GM12878 (cell line): ENCODE results near the gene SAPCD2. TPM values are rescaled to one million over a fixed set of nuclear protein-coding genes. Genes with fewer than 3 reads are reported as not detected.

Source experiments
- ATAC-seq: fragments of 200-7000 bp; cut with Tn5 transposase; 3 replicates; pipeline ENCODE4 v1.9.1; 2020; ENCODE audit warnings: mild to moderate bottlenecking, moderate library complexity
- BruUV-seq: library from RNA; stranded (reverse); fragments of 400-500 nt; replicated peaks from 2 replicates; lab custom pipeline; 2021; lab: Mats Ljungman, UMichigan
- CTCF ChIA-PET: fragments of 300-600 bp; sonication (Branson Sonifier 250); formaldehyde crosslinking; extraction: SDS; loops from one replicate; lab custom pipeline; 2021; ENCODE audit warnings: inconsistent platforms; lab: Yijun Ruan, JAX
- POLR2A ChIA-PET: fragments of 350-600 bp; formaldehyde crosslinking; extraction: SDS; loops from one replicate; lab custom pipeline; 2021; ENCODE audit warnings: inconsistent platforms; lab: Charles Lee
- RAD21 ChIA-PET: fragments of 300-600 bp; sonication (Branson Sonifier 250); formaldehyde crosslinking; loops from one replicate; lab custom pipeline; 2023; ENCODE audit warnings: antibody characterized with exemption; ENCODE audit not compliant: unreplicated experiment; lab: Charles Lee
- SMC1A ChIA-PET: fragments of 300-600 bp; sonication (Branson Sonifier 250); formaldehyde crosslinking; loops from one replicate; lab custom pipeline; 2023; ENCODE audit not compliant: unreplicated experiment, uncharacterized antibody; lab: Charles Lee
- DNase-seq: peaks from one replicate; pipeline ENCODE4 v3.0.0-alpha.2; 2011; ENCODE audit warnings: low read depth, low spot score
- FAIRE-seq: peaks from 3 replicates; lab custom pipeline; 2011; peaks lifted over from hg19 to GRCh38; lab: Jason Lieb, UNC
- H2AFZ ChIP-seq: 2 replicates; pipeline ENCODE4 v1.6.0; 2011; ENCODE audit warnings: low read depth, low read length, control low read depth; ENCODE audit not compliant: control insufficient read depth
- H3K27ac ChIP-seq: 2 replicates; pipeline ENCODE4 v1.5.1; 2011; ENCODE audit warnings: control low read depth; ENCODE audit not compliant: control insufficient read depth, insufficient read depth
- H3K27me3 ChIP-seq, 2 experiments: replicated peaks in 1 of 2; 2 replicates each; pipeline versions ENCODE4 v1.6.0 to v1.6.1; 2011; ENCODE audit warnings: low read length in 1 of 2; ENCODE audit not compliant: control insufficient read depth in 2 of 2, insufficient read depth in 2 of 2
- H3K36me3 ChIP-seq, 2 experiments: 2 replicates each; pipeline ENCODE4 v1.5.1; 2011; ENCODE audit warnings: low read length in 1 of 2; ENCODE audit not compliant: control insufficient read depth in 2 of 2, insufficient read depth in 2 of 2
- H3K4me1 ChIP-seq: 2 replicates; pipeline ENCODE4 v1.6.1; 2011; ENCODE audit warnings: mild to moderate bottlenecking, low read length, moderate library complexity, mixed read lengths; ENCODE audit not compliant: control insufficient read depth, insufficient read depth
- H3K4me2 ChIP-seq: 2 replicates; pipeline ENCODE4 v1.6.0; 2011; ENCODE audit warnings: control low read depth; ENCODE audit not compliant: control insufficient read depth, insufficient read depth
- H3K4me3 ChIP-seq: fragments of 200-600 bp; sonication (generic); 2 replicates; pipeline ENCODE4 v1.5.1; 2016
- H3K79me2 ChIP-seq: 2 replicates; pipeline ENCODE4 v1.6.0; 2011; ENCODE audit warnings: low read length; ENCODE audit not compliant: control insufficient read depth, insufficient read depth
- H3K9ac ChIP-seq: 2 replicates; pipeline ENCODE4 v1.8.0; 2011; ENCODE audit warnings: low read length, control low read depth, mixed read lengths; ENCODE audit not compliant: control insufficient read depth, insufficient read depth
- H3K9me3 ChIP-seq: replicated peaks from 3 replicates; pipeline ENCODE4 v1.5.1; 2011; ENCODE audit warnings: mild to moderate bottlenecking, low read length; ENCODE audit not compliant: control insufficient read depth, insufficient read depth
- H4K20me1 ChIP-seq: 2 replicates; pipeline ENCODE4 v1.6.0; 2011; ENCODE audit not compliant: control insufficient read depth, insufficient read depth
- BHLHE40 ChIP-seq, 2 experiments: fragments of 450-650 bp in 1 of 2; IDR thresholded peaks; 2 replicates each; pipeline ENCODE4 v1.6.1; 2011 to 2017; ENCODE audit warnings: low read depth in 2 of 2, borderline replicate concordance in 1 of 2, improper control_type of control experiment in 1 of 2, low read length in 1 of 2, mild to moderate bottlenecking in 1 of 2
- CBX5 ChIP-seq: sonication (generic); IDR thresholded peaks from 2 replicates; pipeline ENCODE4 v1.6.1; 2016; ENCODE audit warnings: low read depth, moderate library complexity, mild to moderate bottlenecking, inconsistent platforms
- CEBPB ChIP-seq, 2 experiments: fragments of 150-350 bp in 1 of 2; IDR thresholded peaks; 2 replicates each; pipeline ENCODE4 v1.6.1; 2012 to 2014; ENCODE audit warnings: low read depth in 2 of 2, low read length in 2 of 2, borderline replicate concordance in 1 of 2, inconsistent platforms in 1 of 2
- CHD2 ChIP-seq: IDR thresholded peaks from 2 replicates; pipeline ENCODE4 v1.6.1; 2011; ENCODE audit warnings: low read depth, low read length, improper control_type of control experiment, borderline replicate concordance
- CREB1 ChIP-seq: IDR thresholded peaks from 2 replicates; pipeline ENCODE4 v1.6.1; 2012; ENCODE audit warnings: low read depth, mild to moderate bottlenecking, inconsistent platforms
- CREM ChIP-seq: IDR thresholded peaks from 2 replicates; pipeline ENCODE4 v1.6.1; 2014; ENCODE audit warnings: antibody characterized with exemption, low read depth
- ELK1 ChIP-seq: IDR thresholded peaks from 2 replicates; pipeline ENCODE4 v1.6.1; 2012; ENCODE audit warnings: low read depth, low read length, improper control_type of control experiment
- GABPA ChIP-seq: IDR thresholded peaks from 2 replicates; pipeline ENCODE4 v1.6.1; 2014; ENCODE audit warnings: antibody characterized with exemption, low read depth, mild to moderate bottlenecking, inconsistent platforms
- HDAC2 ChIP-seq: fragments of 200-600 bp; sonication (generic); IDR thresholded peaks from 2 replicates; pipeline ENCODE4 v1.6.1; 2017
- HDGF ChIP-seq: fragments of 450-650 bp; IDR thresholded peaks from 2 replicates; pipeline ENCODE4 v1.6.1; 2016; ENCODE audit warnings: antibody characterized with exemption
- HSF1 ChIP-seq: fragments of 150-350 bp; IDR thresholded peaks from 2 replicates; pipeline ENCODE4 v1.6.1; 2014; ENCODE audit warnings: mild to moderate bottlenecking, low read depth, low read length
- IRF4 ChIP-seq: IDR thresholded peaks from 2 replicates; pipeline ENCODE4 v1.6.1; 2011; ENCODE audit warnings: low read depth, low read length
- JUNB ChIP-seq: IDR thresholded peaks from 2 replicates; pipeline ENCODE4 v1.6.1; 2016; ENCODE audit warnings: antibody characterized with exemption, mild to moderate bottlenecking
- JUND ChIP-seq: IDR thresholded peaks from 2 replicates; pipeline ENCODE4 v1.6.1; 2012; ENCODE audit warnings: low read depth, mild to moderate bottlenecking, low read length, improper control_type of control experiment, moderate library complexity
- LARP7 ChIP-seq: fragments of 450-650 bp; IDR thresholded peaks from 2 replicates; pipeline ENCODE4 v1.6.1; 2017; ENCODE audit warnings: mild to moderate bottlenecking
- MTA2 ChIP-seq: fragments of 450-650 bp; IDR thresholded peaks from 2 replicates; pipeline ENCODE4 v1.6.1; 2016; ENCODE audit warnings: low read depth, mild to moderate bottlenecking, moderate library complexity
- NFYB ChIP-seq: IDR thresholded peaks from 2 replicates; pipeline ENCODE4 v1.6.1; 2011; ENCODE audit warnings: low read depth, mild to moderate bottlenecking, low read length, improper control_type of control experiment, moderate library complexity; ENCODE audit not compliant: insufficient read depth
- PAX5 ChIP-seq: IDR thresholded peaks from 2 replicates; pipeline ENCODE4 v1.6.1; 2011; ENCODE audit warnings: low read depth, low read length, borderline replicate concordance
- SMC3 ChIP-seq: IDR thresholded peaks from 2 replicates; pipeline ENCODE4 v1.6.1; 2011; ENCODE audit warnings: low read length, improper control_type of control experiment, borderline replicate concordance
- SPI1 ChIP-seq: IDR thresholded peaks from 2 replicates; pipeline ENCODE4 v1.6.1; 2011; ENCODE audit warnings: low read depth, mild to moderate bottlenecking, low read length, moderate library complexity, borderline replicate concordance; ENCODE audit not compliant: insufficient read depth
- ZNF207 ChIP-seq: fragments of 450-650 bp; IDR thresholded peaks from 2 replicates; pipeline ENCODE4 v1.6.1; 2014; ENCODE audit warnings: antibody characterized with exemption, mild to moderate bottlenecking, borderline replicate concordance
- WGBS: methylation state at CpG from one replicate; pipeline ENCODE4 v1.1.6; 2016; ENCODE audit warnings: low lambda C conversion rate; ENCODE audit not compliant: insufficient replicate concordance, insufficient coverage; ENCODE audit errors: missing lambda C conversion rate; 5-methylcytosine and 5-hydroxymethylcytosine counted together
- in situ Hi-C: fragments of 300-500 bp; cut with MboI; formaldehyde crosslinking; loops from 9 replicates; pipeline ENCODE4 v1.14.3; 2018; ENCODE audit warnings: mixed read lengths
- intact Hi-C: fragments of 100-400 bp; cut with micrococcal nuclease; formaldehyde crosslinking; loops from one replicate; pipeline ENCODE4 v1.14.2; 2022; ENCODE audit not compliant: unreplicated experiment
- polyA plus RNA-seq, 11 experiments: library from polyadenylated mRNA; depleted of rRNA in 4 of 11; unstranded in 6 of 11; stranded (reverse) in 5 of 11; fragments of >200 nt; fragmentation: Nextera tagmentation in 4 of 11; fragmentation: Illumina TruSeq in 1 of 11; extraction: Ambion mirVana in 4 of 11; extraction: Trizol in 1 of 11; gene quantifications; 1 replicate in 1 of 11; 2 replicates in 10 of 11; pipeline versions ENCODE4 v1.2.1 to v1.2.3, GENCODE V29; 2011 to 2016; ENCODE audit warnings: inconsistent platforms in 2 of 11, missing spikeins in 2 of 11, low read depth in 1 of 11
- total RNA-seq, 4 experiments: library from RNA; depleted of rRNA in 3 of 4; stranded (reverse); fragments of >200 nt in 3 of 4; fragmentation: Illumina TruSeq in 1 of 4; extraction: Trizol in 1 of 4; gene quantifications; 2 replicates each; pipeline versions ENCODE4 v1.2.1 to v1.2.3, GENCODE V29; 2013 to 2021

The SAPCD2 gene
- total and polyA plus RNA-seq, 10 of the 15 experiments (the other 5 are each of a cell fraction or from before 2014, with no cell fraction given): 1.6 to 35.2 (median 7.2) TPM

GRCh38 chr9:137067860-137068538 lies 2.4 kb downstream of the SAPCD2 start:
- TSS peak; percentile 46 for BruUV-seq
- TF ChIP-seq SPI1 (no peak), NFYB (no peak), ELK1 (no peak), JUND (no peak), MTA2 (no peak), IRF4 (0 out of 2 replicates have a peak, but pooled peaks have one; percentile 25), HDGF (peak; percentile 96), PAX5 (no peak), HSF1 (no peak), CREM (no peak), CREB1 (no peak), BHLHE40 (IDR thresholded peaks at IDR 0.05; ENCODE audit: borderline replicate concordance in 1 of 2, low read depth in 2 of 2, low read length in 1 of 2) (peak in 1 of 2 experiments; percentile 18; a peak in 1 of 4 replicates), ZNF207 (no peak), LARP7 (peak; percentile 47; the same call in 1 of the 2 replicates), HDAC2 (no peak), SMC3 (peak; percentile 58; the same call in 1 of the 2 replicates), JUNB (no peak), CBX5 (no peak), CEBPB (IDR thresholded peaks at IDR 0.05; ENCODE audit: borderline replicate concordance in 1 of 2, low read depth in 2 of 2, low read length in 2 of 2) (no peak), CHD2 (no peak), GABPA (no peak)

More at GRCh38 chr9:137067860-137068538, 2.4 kb downstream of the SAPCD2 start:
- ChIA-PET RAD21 (interaction anchor here (0.6 to 2.9 kb wide), 20 partner anchors 9 to 168 kb away, joined by 3 to 25 read pairs (median 8); partner anchors contain the start of genes CLIC3, CYSRT1, MAN1B1 and NPDC1), CTCF (interaction anchor here (0.6 to 7.9 kb wide), 38 partner anchors 9 to 326 kb away, joined by 3 to 81 read pairs (median 4); partner anchors contain the start of genes AJM1, FBXW5, FUT7 and MAN1B1), SMC1A (interaction anchor here (0.6 to 7.2 kb wide), 11 partner anchors 8 to 169 kb away, joined by 3 to 30 read pairs (median 6); partner anchors contain the start of genes MAN1B1 and NPDC1), POLR2A (interaction anchor here (0.8 to 3.5 kb wide), 10 partner anchors 9 to 155 kb away, joined by 3 to 16 read pairs (median 6); partner anchors contain the start of genes MAN1B1 and UAP1L1)
- H3K4me2 ChIP-seq: peak overlapping the region; percentile 90
- H3K36me3 ChIP-seq: no peaks in the 10 kb centered on the region; a peak in 2 of 4 replicates
- FAIRE-seq (peak; percentile 79), ATAC-seq (peak; percentile 80), DNase-seq (no peak)
- peaks cover 25% of the 10 kb centered on the region for H3K4me1 ChIP-seq
- H3K27me3 ChIP-seq: no peaks in the 10 kb centered on the region
- no peaks in the 10 kb centered on the region for H4K20me1 ChIP-seq
- 0 out of 2 replicates have a peak overlapping the region, but pooled peaks have one; percentile 15 for H3K4me3 ChIP-seq
- H3K27ac ChIP-seq: no peak overlapping the region
- no peaks in the 10 kb centered on the region for H3K9me3 ChIP-seq
- in situ Hi-C loops: no loop called here
- peaks cover 7% of the 10 kb centered on the region for H3K79me2 ChIP-seq
- H3K9ac ChIP-seq: no peak overlapping the region
- intact Hi-C loops: loop anchor here (5.0 kb wide), 1 partner anchor 49 kb away; no protein-coding TSS in a partner anchor
- no peak overlapping the region for H2AFZ ChIP-seq
- 29% methylated on average over 12 of the region's 12 CpGs for WGBS
